NCI-H2107 (cell line): ENCODE data around the gene LYPLAL1.
"Not testable (repeated sequence)": the region's sequence is repeated elsewhere in the genome, so short reads cannot be mapped to it uniquely, and the experiment has no call there.

ENCODE experiments used
- DNase-seq: peaks from one replicate; lab custom pipeline; 2025; lab: John Stamatoyannopoulos, UW

LYPLAL1 gene

GRCh38 chr1:219215477-219215876 is 41.8 kb downstream of the LYPLAL1 start:
- no peak for DNase-seq

GRCh38 chr1:219220945-219221344 is 47.3 kb downstream of the LYPLAL1 start:
- DNase-seq: no peak

GRCh38 chr1:219223496-219223895 is 49.8 kb downstream of the LYPLAL1 start:
- DNase-seq: no peak

GRCh38 chr1:219226196-219226595 is 52.5 kb downstream of the LYPLAL1 start:
- DNase-seq: no peak

GRCh38 chr1:219227360-219228057 is 53.8 kb downstream of the LYPLAL1 start:
- no peak for DNase-seq

- no peak for DNase-seq
Observed at GRCh38 chr1:219228058-219228419, 54.4 kb downstream of the LYPLAL1 start.

- no peak for DNase-seq
Observed at GRCh38 chr1:219232890-219233289, 59.2 kb downstream of the LYPLAL1 start.

GRCh38 chr1:219235903-219236481 is 62.3 kb downstream of the LYPLAL1 start:
- no peak for DNase-seq

- no peak for DNase-seq
Observed at GRCh38 chr1:219236933-219237610, 63.4 kb downstream of the LYPLAL1 start.

- DNase-seq: no peak
Observed at GRCh38 chr1:219239518-219239917, 65.8 kb downstream of the LYPLAL1 start.

- no peak for DNase-seq
Observed at GRCh38 chr1:219244864-219245263, 71.2 kb downstream of the LYPLAL1 start.

GRCh38 chr1:219247441-219247840 is 73.8 kb downstream of the LYPLAL1 start:
- no peak for DNase-seq

GRCh38 chr1:219250468-219250867 is 76.8 kb downstream of the LYPLAL1 start:
- DNase-seq: not testable (repeated sequence)

GRCh38 chr1:219257751-219258150 is 84.1 kb downstream of the LYPLAL1 start:
- DNase-seq: no peak

- no peak for DNase-seq
Observed at GRCh38 chr1:219261454-219261853, 87.8 kb downstream of the LYPLAL1 start.
